ENCODE measurements around the gene NOTUM. TPM values are rescaled to one million over a fixed set of nuclear protein-coding genes. Genes with fewer than 3 reads are reported as not detected.
A peak's percentile ranks its signal among the peaks of the same experiment; 100 is the strongest.

NOTUM gene
- total RNA-seq, 4 donors from 2014 or later: not detected

- H3K4me3 ChIP-seq: peak overlapping the region in 2 of 4 donors; percentile 19 to 26
- peak overlapping the region in 2 of 4 donors; percentile 33 to 71 for H3K27ac ChIP-seq
- TF ChIP-seq EP300 (IDR thresholded peaks at IDR 0.05) (peak in 1 of 2 donors; percentile 39), POLR2A (IDR thresholded peaks at IDR 0.05) (no peak), CTCF (IDR thresholded peaks at IDR 0.05) (peak in 1 of 5 experiments; percentile 17)
- H3K36me3 ChIP-seq: peaks cover 0 to 41% (median 0%) of the 10 kb centered on the region in 3 donors
- WGBS, 2 donors: 33% methylated on average over 15 to 28 of the region's 31 CpGs
- H3K9me3 ChIP-seq: no peaks in the 10 kb centered on the region
- peaks cover 0 to 51% (median 27%) of the 10 kb centered on the region in 4 donors for H3K4me1 ChIP-seq
- no peaks in the 10 kb centered on the region for H3K27me3 ChIP-seq
- peak in 1 of 2 donors; percentile 41 for DNase-seq (ENCODE audit: low spot score in 2 of 2)
Observed at GRCh38 chr17:81991684-81992305, 30.8 kb upstream of the NOTUM start.

GRCh38 chr17:81990836-81991683 lies 30.1 kb upstream of the NOTUM start:
- Histone ChIP-seq H3K36me3 (peaks cover 0 to 41% (median 0%) of the 10 kb centered on the region in 3 donors), H3K27ac (peak overlapping the region in 2 of 4 donors; percentile 33 to 71), H3K4me3 (peak overlapping the region in 1 of 4 donors; percentile 26), H3K9me3 (no peaks in the 10 kb centered on the region), H3K4me1 (peaks cover 0 to 51% (median 27%) of the 10 kb centered on the region in 4 donors), H3K27me3 (no peaks in the 10 kb centered on the region)
- WGBS, 2 donors: 82 to 87% methylated on average over 20 to 21 of the region's 25 CpGs
- no peak for TF ChIP-seq POLR2A (IDR thresholded peaks at IDR 0.05)
- no peak for TF ChIP-seq EP300 (IDR thresholded peaks at IDR 0.05)
- no peak for DNase-seq (ENCODE audit: low spot score in 2 of 2)

- WGBS, 2 donors: 87 to 92% methylated on average over 26 of the region's 26 CpGs
- H3K27me3 ChIP-seq: no peaks in the 10 kb centered on the region
- DNase-seq (ENCODE audit: low spot score in 2 of 2): no peak
- no peak overlapping the region for H3K4me3 ChIP-seq
- peaks cover 0 to 16% (median 10%) of the 10 kb centered on the region in 4 donors for H3K4me1 ChIP-seq
- peaks cover 0 to 70% (median 0%) of the 10 kb centered on the region in 3 donors for H3K36me3 ChIP-seq
- no peak overlapping the region for H3K27ac ChIP-seq
- H3K9me3 ChIP-seq: no peaks in the 10 kb centered on the region
- TF ChIP-seq CTCF (IDR thresholded peaks at IDR 0.05): no peak
- TF ChIP-seq EP300 (IDR thresholded peaks at IDR 0.05): no peak
- no peak for TF ChIP-seq POLR2A (IDR thresholded peaks at IDR 0.05)
Observed at GRCh38 chr17:81987161-81987770, 26.3 kb upstream of the NOTUM start.

- TF ChIP-seq EP300 (IDR thresholded peaks at IDR 0.05): no peak
- no peak for TF ChIP-seq POLR2A (IDR thresholded peaks at IDR 0.05)
- TF ChIP-seq CTCF (IDR thresholded peaks at IDR 0.05): no peak
- Histone ChIP-seq H3K4me3 (no peak overlapping the region), H3K27me3 (no peaks in the 10 kb centered on the region), H3K4me1 (peaks cover 0 to 9% (median 6%) of the 10 kb centered on the region in 4 donors), H3K9me3 (no peaks in the 10 kb centered on the region), H3K36me3 (peaks cover 0 to 76% (median 0%) of the 10 kb centered on the region in 3 donors), H3K27ac (no peak overlapping the region)
- DNase-seq (ENCODE audit: low spot score in 2 of 2): no peak
- WGBS, 2 donors: 94 to 95% methylated on average over 26 of the region's 26 CpGs
Observed at GRCh38 chr17:81986606-81987005, 25.6 kb upstream of the NOTUM start.

- Histone ChIP-seq H3K27me3 (no peaks in the 10 kb centered on the region), H3K27ac (no peak overlapping the region), H3K4me3 (no peak overlapping the region), H3K9me3 (no peaks in the 10 kb centered on the region), H3K36me3 (peaks cover 0 to 86% (median 0%) of the 10 kb centered on the region in 3 donors), H3K4me1 (no peaks in the 10 kb centered on the region)
- no peak for DNase-seq (ENCODE audit: low spot score in 2 of 2)
- WGBS, 2 donors: 85 to 91% methylated on average over 21 of the region's 21 CpGs
- TF ChIP-seq POLR2A (IDR thresholded peaks at IDR 0.05): no peak
- TF ChIP-seq CTCF (IDR thresholded peaks at IDR 0.05): no peak
- no peak for TF ChIP-seq EP300 (IDR thresholded peaks at IDR 0.05)
Observed at GRCh38 chr17:81984773-81985410, 23.9 kb upstream of the NOTUM start.
